Activated T-cell treated with anti-CD3 and anti-CD28 coated beads, Interleukin-2, amount 50 U/mL, for 24 hours (primary cell): ENCODE data around the gene SUSD3.

Source experiments
- DNase-seq: peaks from one replicate; pipeline ENCODE4 v3.0.0-alpha.2; 2020
- H3K27ac Mint-ChIP-seq: 2 replicates; pipeline ENCODE4 v1.8.0; 2020; ENCODE audit warnings: mild to moderate bottlenecking, mixed read lengths
- H3K27me3 Mint-ChIP-seq: 2 replicates; pipeline ENCODE4 v1.8.0; 2020; ENCODE audit warnings: mixed read lengths
- H3K36me3 Mint-ChIP-seq: 2 replicates; pipeline ENCODE4 v1.8.0; 2020; ENCODE audit warnings: low read depth, mixed read lengths
- H3K4me1 Mint-ChIP-seq: 2 replicates; pipeline ENCODE4 v1.8.0; 2020; ENCODE audit warnings: low read depth, mixed read lengths
- H3K4me3 Mint-ChIP-seq: 2 replicates; pipeline ENCODE4 v1.8.0; 2020; ENCODE audit warnings: mild to moderate bottlenecking, moderate library complexity, mixed read lengths
- H3K9me3 Mint-ChIP-seq: 2 replicates; pipeline ENCODE4 v1.8.0; 2020; ENCODE audit warnings: mixed read lengths

The SUSD3 gene

GRCh38 chr9:93086447-93087224 is 28.1 kb downstream of the SUSD3 start:
- DNase-seq = peak; percentile 24
- H3K4me1 Mint-ChIP-seq = peaks cover 66% of the 10 kb centered on the region
- peak overlapping the region; percentile 56 for H3K27ac Mint-ChIP-seq
- no peaks in the 10 kb centered on the region for H3K27me3 Mint-ChIP-seq
- no peak overlapping the region for H3K4me3 Mint-ChIP-seq
- H3K36me3 Mint-ChIP-seq = peaks cover 76% of the 10 kb centered on the region
- H3K9me3 Mint-ChIP-seq = peaks cover 24% of the 10 kb centered on the region

- peak; percentile 15 for DNase-seq
- peaks cover 68% of the 10 kb centered on the region for H3K4me1 Mint-ChIP-seq
- no peak overlapping the region for H3K4me3 Mint-ChIP-seq
- H3K27ac Mint-ChIP-seq = peak overlapping the region; percentile 55
- H3K27me3 Mint-ChIP-seq = no peaks in the 10 kb centered on the region
- peaks cover 24% of the 10 kb centered on the region for H3K9me3 Mint-ChIP-seq
- peaks cover 68% of the 10 kb centered on the region for H3K36me3 Mint-ChIP-seq
These were observed 29.6 kb downstream of the SUSD3 start for GRCh38 chr9:93087971-93088655.

- Mint-ChIP-seq H3K27ac (peak overlapping the region; percentile 45), H3K4me1 (peaks cover 69% of the 10 kb centered on the region), H3K9me3 (peaks cover 22% of the 10 kb centered on the region), H3K4me3 (no peak overlapping the region), H3K36me3 (peaks cover 65% of the 10 kb centered on the region), H3K27me3 (no peaks in the 10 kb centered on the region)
- peak; percentile 24 for DNase-seq
These were observed 30.1 kb downstream of the SUSD3 start for GRCh38 chr9:93088656-93089015.

GRCh38 chr9:93089024-93089423 is 30.5 kb downstream of the SUSD3 start:
- H3K4me1 Mint-ChIP-seq = peaks cover 69% of the 10 kb centered on the region
- no peak for DNase-seq
- no peak overlapping the region for H3K4me3 Mint-ChIP-seq
- peaks cover 20% of the 10 kb centered on the region for H3K9me3 Mint-ChIP-seq
- H3K27me3 Mint-ChIP-seq = no peaks in the 10 kb centered on the region
- H3K27ac Mint-ChIP-seq = peak overlapping the region; percentile 44
- peaks cover 61% of the 10 kb centered on the region for H3K36me3 Mint-ChIP-seq

GRCh38 chr9:93089481-93089991 is 31.0 kb downstream of the SUSD3 start:
- Mint-ChIP-seq H3K36me3 (peaks cover 56% of the 10 kb centered on the region), H3K4me3 (no peak overlapping the region), H3K27ac (peak overlapping the region; percentile 50), H3K9me3 (peaks cover 20% of the 10 kb centered on the region), H3K27me3 (no peaks in the 10 kb centered on the region), H3K4me1 (peaks cover 73% of the 10 kb centered on the region)
- DNase-seq = peak; percentile 25

- DNase-seq = peak; percentile 26
- H3K27me3 Mint-ChIP-seq = no peaks in the 10 kb centered on the region
- H3K27ac Mint-ChIP-seq = peak overlapping the region; percentile 97
- H3K4me1 Mint-ChIP-seq = peaks cover 79% of the 10 kb centered on the region
- H3K36me3 Mint-ChIP-seq = peaks cover 50% of the 10 kb centered on the region
- H3K9me3 Mint-ChIP-seq = peaks cover 20% of the 10 kb centered on the region
- H3K4me3 Mint-ChIP-seq = peak overlapping the region; percentile 8
These were observed 31.7 kb downstream of the SUSD3 start for GRCh38 chr9:93090091-93090655.

GRCh38 chr9:93091056-93091452 is 32.6 kb downstream of the SUSD3 start:
- Mint-ChIP-seq H3K27me3 (no peaks in the 10 kb centered on the region), H3K27ac (peak overlapping the region; percentile 97), H3K36me3 (peaks cover 41% of the 10 kb centered on the region), H3K4me3 (peak overlapping the region; percentile 46), H3K9me3 (peaks cover 15% of the 10 kb centered on the region), H3K4me1 (peaks cover 75% of the 10 kb centered on the region)
- DNase-seq = peak; percentile 31

- Mint-ChIP-seq H3K9me3 (peaks cover 15% of the 10 kb centered on the region), H3K4me1 (peaks cover 73% of the 10 kb centered on the region), H3K27me3 (no peaks in the 10 kb centered on the region), H3K27ac (peak overlapping the region; percentile 97), H3K36me3 (peaks cover 40% of the 10 kb centered on the region), H3K4me3 (peak overlapping the region; percentile 46)
- DNase-seq = peak; percentile 72
These were observed 33.1 kb downstream of the SUSD3 start for GRCh38 chr9:93091453-93092081.

- H3K4me3 Mint-ChIP-seq = peak overlapping the region; percentile 20
These were observed 33.9 kb downstream of the SUSD3 start for GRCh38 chr9:93092251-93092991.

GRCh38 chr9:93093127-93093876 is 34.8 kb downstream of the SUSD3 start:
- Mint-ChIP-seq H3K4me3 (peak overlapping the region; percentile 47), H3K27ac (peak overlapping the region; percentile 97), H3K4me1 (peaks cover 82% of the 10 kb centered on the region), H3K36me3 (peaks cover 36% of the 10 kb centered on the region), H3K9me3 (peaks cover 15% of the 10 kb centered on the region), H3K27me3 (no peaks in the 10 kb centered on the region)
- DNase-seq = peak; percentile 40

More at GRCh38 chr9:93092251-93092991, 33.9 kb downstream of the SUSD3 start:
- H3K36me3 Mint-ChIP-seq = peaks cover 42% of the 10 kb centered on the region
- DNase-seq = peak; percentile 22
- H3K27ac Mint-ChIP-seq = peak overlapping the region; percentile 97
- no peaks in the 10 kb centered on the region for H3K27me3 Mint-ChIP-seq
- H3K9me3 Mint-ChIP-seq = peaks cover 15% of the 10 kb centered on the region
- peaks cover 74% of the 10 kb centered on the region for H3K4me1 Mint-ChIP-seq

GRCh38 chr9:93093877-93094657 is 35.6 kb downstream of the SUSD3 start:
- Mint-ChIP-seq H3K36me3 (peaks cover 30% of the 10 kb centered on the region), H3K9me3 (peaks cover 15% of the 10 kb centered on the region), H3K27me3 (no peaks in the 10 kb centered on the region), H3K27ac (peak overlapping the region; percentile 97), H3K4me3 (peak overlapping the region; percentile 76), H3K4me1 (peaks cover 81% of the 10 kb centered on the region)
- no peak for DNase-seq

- peaks cover 13% of the 10 kb centered on the region for H3K9me3 Mint-ChIP-seq
- H3K27ac Mint-ChIP-seq = peak overlapping the region; percentile 97
- peaks cover 80% of the 10 kb centered on the region for H3K4me1 Mint-ChIP-seq
- peak overlapping the region; percentile 76 for H3K4me3 Mint-ChIP-seq
- H3K27me3 Mint-ChIP-seq = no peaks in the 10 kb centered on the region
- DNase-seq = no peak
- peaks cover 26% of the 10 kb centered on the region for H3K36me3 Mint-ChIP-seq
These were observed 36.2 kb downstream of the SUSD3 start for GRCh38 chr9:93094658-93095204.
